Measurements from ENCODE around the gene ADGB.

- TF ChIP-seq ELF4 (IDR thresholded peaks at IDR 0.05), result no peak
- no peak for TF ChIP-seq SP1 (IDR thresholded peaks at IDR 0.05)
- no peak for TF ChIP-seq FOXK2 (IDR thresholded peaks at IDR 0.05)
- no peak for TF ChIP-seq ARNT (IDR thresholded peaks at IDR 0.05)
- no peak for TF ChIP-seq LEF1 (IDR thresholded peaks at IDR 0.05; ENCODE audit: borderline replicate concordance)
- TF ChIP-seq BHLHE40 (IDR thresholded peaks at IDR 0.05; ENCODE audit: borderline replicate concordance), result no peak
- no peak for TF ChIP-seq HDGF (IDR thresholded peaks at IDR 0.05; ENCODE audit: borderline replicate concordance)
- TF ChIP-seq FOXA1 (IDR thresholded peaks at IDR 0.05), result no peak
- no peak for TF ChIP-seq FOXM1 (IDR thresholded peaks at IDR 0.05; ENCODE audit: borderline replicate concordance)
- no peak for TF ChIP-seq TARDBP (IDR thresholded peaks at IDR 0.05)
- TF ChIP-seq PKNOX1 (IDR thresholded peaks at IDR 0.05), result no peak
- no peak for TF ChIP-seq SUZ12 (IDR thresholded peaks at IDR 0.05)
Observed at GRCh38 chr6:146595972-146596731, 2.6 kb upstream of the ADGB start.
